K562 (cell line): ENCODE measurements around the gene ZNF785. TPM values are rescaled to one million over a fixed set of nuclear protein-coding genes. Genes with fewer than 3 reads are reported as not detected.

Experiments used
- CBX5 ChIP-seq: IDR thresholded peaks from 2 replicates; pipeline ENCODE4 v1.6.1; 2014; ENCODE audit warnings: low read depth, borderline replicate concordance
- CXXC5 ChIP-seq: fragments of 250-450 bp; sonication (Bioruptor Pico); IDR thresholded peaks from 2 replicates; pipeline ENCODE4 v1.8.0; 2022; ENCODE audit warnings: inconsistent platforms, mild to moderate bottlenecking, moderate library complexity
- FOXK1 ChIP-seq: sonication (generic); formaldehyde crosslinking; IDR thresholded peaks from 2 replicates; pipeline ENCODE4 v1.8.0; 2022; ENCODE audit warnings: missing genetic modification reagents, mild to moderate bottlenecking, borderline replicate concordance
- FOXM1 ChIP-seq, 2 experiments: fragments of 450-650 bp in 1 of 2; sonication (generic) in 1 of 2; formaldehyde crosslinking in 1 of 2; IDR thresholded peaks; 2 replicates each; pipeline versions ENCODE4 v1.6.1 to v1.9.0; 2017 to 2022; ENCODE audit warnings: low read depth in 2 of 2, mild to moderate bottlenecking in 2 of 2, missing genetic modification reagents in 1 of 2, moderate library complexity in 1 of 2
- HIVEP1 ChIP-seq: fragments of 250-450 bp; sonication (Bioruptor Pico); IDR thresholded peaks from 2 replicates; pipeline ENCODE4 v1.4.0; 2020; ENCODE audit warnings: mild to moderate bottlenecking
- NBN ChIP-seq: fragments of 450-650 bp; IDR thresholded peaks from 2 replicates; pipeline ENCODE4 v1.6.1; 2016; ENCODE audit warnings: low read depth, mild to moderate bottlenecking
- NR2C2 ChIP-seq, 2 experiments: fragments of 200-800 bp in 1 of 2; sonication (Bioruptor generic) in 1 of 2; sonication (generic) in 1 of 2; formaldehyde crosslinking in 1 of 2; IDR thresholded peaks; 2 replicates each; pipeline versions ENCODE4 v1.6.1 to v1.8.0; 2016 to 2022; ENCODE audit warnings: mild to moderate bottlenecking in 1 of 2, missing compliant biosample characterization in 1 of 2, missing genetic modification characterization in 1 of 2, missing genetic modification reagents in 1 of 2
- NR2F6 ChIP-seq: fragments of 450-650 bp; formaldehyde crosslinking; IDR thresholded peaks from 2 replicates; pipeline ENCODE4 v1.4.0; 2020; ENCODE audit warnings: mild to moderate bottlenecking
- RAD51 ChIP-seq: fragments of 450-650 bp; IDR thresholded peaks from 2 replicates; pipeline ENCODE4 v1.7.1; 2016; ENCODE audit warnings: low read depth, mild to moderate bottlenecking, borderline replicate concordance
- USF2 ChIP-seq: sonication (generic); formaldehyde crosslinking; IDR thresholded peaks from 2 replicates; pipeline ENCODE4 v1.5.0; 2020; ENCODE audit warnings: missing genetic modification reagents
- ZBTB40 ChIP-seq, 2 experiments: fragments of 450-650 bp in 1 of 2; sonication (generic) in 1 of 2; formaldehyde crosslinking in 1 of 2; IDR thresholded peaks; 2 replicates each; pipeline versions ENCODE4 v1.7.1 to v1.9.0; 2016 to 2022; ENCODE audit warnings: inconsistent platforms in 1 of 2, mild to moderate bottlenecking in 1 of 2, missing genetic modification reagents in 1 of 2
- ZBTB7A ChIP-seq: IDR thresholded peaks from 2 replicates; pipeline ENCODE4 v1.6.1; 2011; ENCODE audit warnings: low read depth, mild to moderate bottlenecking, low read length, moderate library complexity, borderline replicate concordance; ENCODE audit not compliant: control insufficient read depth
- ZNF324 ChIP-seq: fragments of 250-450 bp; sonication (Bioruptor Pico); IDR thresholded peaks from 2 replicates; pipeline ENCODE4 v1.4.0; 2020; ENCODE audit warnings: mild to moderate bottlenecking
- ZNF655 ChIP-seq: fragments of 250-450 bp; sonication (Bioruptor Pico); IDR thresholded peaks from 2 replicates; pipeline ENCODE4 v1.5.0; 2021
- polyA plus RNA-seq, 8 experiments: library from polyadenylated mRNA; depleted of rRNA in 4 of 8; stranded (reverse) in 5 of 8; unstranded in 3 of 8; fragments of >200 nt; fragmentation: Nextera tagmentation in 2 of 8; fragmentation: Illumina TruSeq in 1 of 8; extraction: Ambion mirVana in 2 of 8; extraction: Trizol in 1 of 8; gene quantifications; 2 replicates each; pipeline versions ENCODE4 v1.2.1 to v1.2.3, GENCODE V29; 2011 to 2014; ENCODE audit warnings: inconsistent platforms in 1 of 8, missing spikeins in 1 of 8
- total RNA-seq, 7 experiments: library from RNA; depleted of rRNA in 6 of 7; stranded (reverse); fragments of >200 nt in 6 of 7; fragmentation: Illumina TruSeq in 2 of 7; extraction: Trizol in 2 of 7; gene quantifications; 2 replicates each; pipeline versions ENCODE4 v1.2.1 to v1.2.3, GENCODE V29; 2011 to 2021; ENCODE audit warnings: low replicate concordance in 1 of 7

The ZNF785 gene
- total and polyA plus RNA-seq, 9 of the 15 experiments (the other 6 are each of a cell fraction or from before 2014, with no cell fraction given), result 0.64 to 11.0 (median 6.4) TPM

GRCh38 chr16:30571445-30572322, 13.8 kb downstream of the ZNF785 start, which contains the start of gene ZNF688 (continued):
- TF ChIP-seq ZBTB40 (IDR thresholded peaks at IDR 0.05) (0 out of 2 replicates have a peak, but pooled peaks have one; percentile 42), ZBTB40 (CRISPR knock-in tag; IDR thresholded peaks at IDR 0.05) (no peak), ZNF655 (CRISPR knock-in tag) (no peak), NR2F6 (CRISPR knock-in tag) (no peak), FOXK1 (CRISPR knock-in tag) (peak; percentile 79; the same call in 1 of the 2 replicates), ZNF324 (no peak), NR2C2 (CRISPR knock-in tag; IDR thresholded peaks at IDR 0.05) (no peak), NR2C2 (tag; IDR thresholded peaks at IDR 0.05) (peak; percentile 97), USF2 (no peak), FOXM1 (IDR thresholded peaks at IDR 0.05; ENCODE audit: low read depth) (0 out of 2 replicates have a peak, but pooled peaks have one; percentile 40), FOXM1 (CRISPR knock-in tag; IDR thresholded peaks at IDR 0.05; ENCODE audit: low read depth) (0 out of 2 replicates have a peak, but pooled peaks have one; percentile 61), CXXC5 (CRISPR knock-in tag) (peak; percentile 93), NBN (0 out of 2 replicates have a peak, but pooled peaks have one; percentile 14), RAD51 (no peak), CBX5 (no peak), ZBTB7A (peak; percentile 70; the same call in 1 of the 2 replicates), HIVEP1 (CRISPR knock-in tag) (no peak)
